GM12878 (cell line): ENCODE measurements around the gene IVD. TPM values are rescaled to one million over a fixed set of nuclear protein-coding genes. Genes with fewer than 3 reads are reported as not detected.

ENCODE experiments used
- ATAC-seq: fragments of 200-7000 bp; cut with Tn5 transposase; 3 replicates; pipeline ENCODE4 v1.9.1; 2020; ENCODE audit warnings: mild to moderate bottlenecking, moderate library complexity
- BruUV-seq: library from RNA; stranded (reverse); fragments of 400-500 nt; replicated peaks from 2 replicates; lab custom pipeline; 2021; lab: Mats Ljungman, UMichigan
- CTCF ChIA-PET: fragments of 300-600 bp; sonication (Branson Sonifier 250); formaldehyde crosslinking; extraction: SDS; loops from one replicate; lab custom pipeline; 2021; ENCODE audit warnings: inconsistent platforms; lab: Yijun Ruan, JAX
- POLR2A ChIA-PET: fragments of 350-600 bp; formaldehyde crosslinking; extraction: SDS; loops from one replicate; lab custom pipeline; 2021; ENCODE audit warnings: inconsistent platforms; lab: Charles Lee
- RAD21 ChIA-PET: fragments of 300-600 bp; sonication (Branson Sonifier 250); formaldehyde crosslinking; loops from one replicate; lab custom pipeline; 2023; ENCODE audit warnings: antibody characterized with exemption; ENCODE audit not compliant: unreplicated experiment; lab: Charles Lee
- SMC1A ChIA-PET: fragments of 300-600 bp; sonication (Branson Sonifier 250); formaldehyde crosslinking; loops from one replicate; lab custom pipeline; 2023; ENCODE audit not compliant: unreplicated experiment, uncharacterized antibody; lab: Charles Lee
- DNase-seq: peaks from one replicate; pipeline ENCODE4 v3.0.0-alpha.2; 2011; ENCODE audit warnings: low read depth, low spot score
- FAIRE-seq: peaks from 3 replicates; lab custom pipeline; 2011; peaks lifted over from hg19 to GRCh38; lab: Jason Lieb, UNC
- H2AFZ ChIP-seq: 2 replicates; pipeline ENCODE4 v1.6.0; 2011; ENCODE audit warnings: low read depth, low read length, control low read depth; ENCODE audit not compliant: control insufficient read depth
- H3K27ac ChIP-seq: 2 replicates; pipeline ENCODE4 v1.5.1; 2011; ENCODE audit warnings: control low read depth; ENCODE audit not compliant: control insufficient read depth, insufficient read depth
- H3K27me3 ChIP-seq, 2 experiments: replicated peaks in 1 of 2; 2 replicates each; pipeline versions ENCODE4 v1.6.0 to v1.6.1; 2011; ENCODE audit warnings: low read length in 1 of 2; ENCODE audit not compliant: control insufficient read depth in 2 of 2, insufficient read depth in 2 of 2
- H3K36me3 ChIP-seq, 2 experiments: 2 replicates each; pipeline ENCODE4 v1.5.1; 2011; ENCODE audit warnings: low read length in 1 of 2; ENCODE audit not compliant: control insufficient read depth in 2 of 2, insufficient read depth in 2 of 2
- H3K4me1 ChIP-seq: 2 replicates; pipeline ENCODE4 v1.6.1; 2011; ENCODE audit warnings: mild to moderate bottlenecking, low read length, moderate library complexity, mixed read lengths; ENCODE audit not compliant: control insufficient read depth, insufficient read depth
- H3K4me2 ChIP-seq: 2 replicates; pipeline ENCODE4 v1.6.0; 2011; ENCODE audit warnings: control low read depth; ENCODE audit not compliant: control insufficient read depth, insufficient read depth
- H3K4me3 ChIP-seq: fragments of 200-600 bp; sonication (generic); 2 replicates; pipeline ENCODE4 v1.5.1; 2016
- H3K79me2 ChIP-seq: 2 replicates; pipeline ENCODE4 v1.6.0; 2011; ENCODE audit warnings: low read length; ENCODE audit not compliant: control insufficient read depth, insufficient read depth
- H3K9ac ChIP-seq: 2 replicates; pipeline ENCODE4 v1.8.0; 2011; ENCODE audit warnings: low read length, control low read depth, mixed read lengths; ENCODE audit not compliant: control insufficient read depth, insufficient read depth
- H3K9me3 ChIP-seq: replicated peaks from 3 replicates; pipeline ENCODE4 v1.5.1; 2011; ENCODE audit warnings: mild to moderate bottlenecking, low read length; ENCODE audit not compliant: control insufficient read depth, insufficient read depth
- H4K20me1 ChIP-seq: 2 replicates; pipeline ENCODE4 v1.6.0; 2011; ENCODE audit not compliant: control insufficient read depth, insufficient read depth
- CTCF ChIP-seq, 3 experiments: IDR thresholded peaks in 2 of 3; conservative IDR thresholded peaks in 1 of 3; 2 replicates each; pipeline ENCODE4 v1.5.1; 2011; ENCODE audit warnings: low read depth in 3 of 3, low read length in 3 of 3, mild to moderate bottlenecking in 3 of 3, control low read depth in 2 of 3, moderate library complexity in 2 of 3, inconsistent platforms in 1 of 3, mixed read lengths in 1 of 3; ENCODE audit not compliant: control insufficient read depth in 2 of 3, insufficient read depth in 1 of 3; ENCODE audit errors: extremely low read depth in 1 of 3
- HDAC6 ChIP-seq: fragments of 200-600 bp; sonication (generic); IDR thresholded peaks from one replicate; pipeline ENCODE4 v1.8.0; 2017; ENCODE audit warnings: antibody characterized with exemption; ENCODE audit not compliant: unreplicated experiment
- HSF1 ChIP-seq: fragments of 150-350 bp; IDR thresholded peaks from 2 replicates; pipeline ENCODE4 v1.6.1; 2014; ENCODE audit warnings: mild to moderate bottlenecking, low read depth, low read length
- IRF5 ChIP-seq: fragments of 450-650 bp; IDR thresholded peaks from 2 replicates; pipeline ENCODE4 v1.6.1; 2017; ENCODE audit warnings: borderline replicate concordance
- MAX ChIP-seq: IDR thresholded peaks from 2 replicates; pipeline ENCODE4 v1.6.1; 2012; ENCODE audit warnings: low read depth, low read length, improper control_type of control experiment
- SMAD5 ChIP-seq: IDR thresholded peaks from 2 replicates; pipeline ENCODE4 v1.6.1; 2016; ENCODE audit warnings: antibody characterized with exemption, low read depth
- SREBF1 ChIP-seq: IDR thresholded peaks from 2 replicates; pipeline ENCODE4 v1.6.1; 2012; ENCODE audit warnings: mild to moderate bottlenecking, low read length
- TCF12 ChIP-seq: IDR thresholded peaks from 2 replicates; pipeline ENCODE4 v1.6.1; 2011; ENCODE audit warnings: low read depth, mild to moderate bottlenecking, low read length
- WGBS: methylation state at CpG from one replicate; pipeline ENCODE4 v1.1.6; 2016; ENCODE audit warnings: low lambda C conversion rate; ENCODE audit not compliant: insufficient replicate concordance, insufficient coverage; ENCODE audit errors: missing lambda C conversion rate; 5-methylcytosine and 5-hydroxymethylcytosine counted together
- in situ Hi-C: fragments of 300-500 bp; cut with MboI; formaldehyde crosslinking; loops from 9 replicates; pipeline ENCODE4 v1.14.3; 2018; ENCODE audit warnings: mixed read lengths
- intact Hi-C: fragments of 100-400 bp; cut with micrococcal nuclease; formaldehyde crosslinking; loops from one replicate; pipeline ENCODE4 v1.14.2; 2022; ENCODE audit not compliant: unreplicated experiment
- polyA plus RNA-seq, 11 experiments: library from polyadenylated mRNA; depleted of rRNA in 4 of 11; unstranded in 6 of 11; stranded (reverse) in 5 of 11; fragments of >200 nt; fragmentation: Nextera tagmentation in 4 of 11; fragmentation: Illumina TruSeq in 1 of 11; extraction: Ambion mirVana in 4 of 11; extraction: Trizol in 1 of 11; gene quantifications; 1 replicate in 1 of 11; 2 replicates in 10 of 11; pipeline versions ENCODE4 v1.2.1 to v1.2.3, GENCODE V29; 2011 to 2016; ENCODE audit warnings: inconsistent platforms in 2 of 11, missing spikeins in 2 of 11, low read depth in 1 of 11
- total RNA-seq, 4 experiments: library from RNA; depleted of rRNA in 3 of 4; stranded (reverse); fragments of >200 nt in 3 of 4; fragmentation: Illumina TruSeq in 1 of 4; extraction: Trizol in 1 of 4; gene quantifications; 2 replicates each; pipeline versions ENCODE4 v1.2.1 to v1.2.3, GENCODE V29; 2013 to 2021
- TF ChIP-seq, protein P1 (sequence below): fragments of 450-650 bp; IDR thresholded peaks from 2 replicates; pipeline ENCODE4 v1.6.1; 2017; ENCODE audit warnings: mild to moderate bottlenecking, low read depth, inconsistent platforms; ENCODE audit not compliant: poor library complexity, severe bottlenecking
- TF ChIP-seq, protein P2 (sequence below): fragments of 450-650 bp; IDR thresholded peaks from 2 replicates; pipeline ENCODE4 v1.6.1; 2018; ENCODE audit warnings: mild to moderate bottlenecking, low read depth, moderate library complexity; ENCODE audit not compliant: partially characterized antibody

Gene IVD
- total and polyA plus RNA-seq, 10 of the 15 experiments (the other 5 are each of a cell fraction or from before 2014, with no cell fraction given) = 5.3 to 59.8 (median 45.7) TPM

DNA sequence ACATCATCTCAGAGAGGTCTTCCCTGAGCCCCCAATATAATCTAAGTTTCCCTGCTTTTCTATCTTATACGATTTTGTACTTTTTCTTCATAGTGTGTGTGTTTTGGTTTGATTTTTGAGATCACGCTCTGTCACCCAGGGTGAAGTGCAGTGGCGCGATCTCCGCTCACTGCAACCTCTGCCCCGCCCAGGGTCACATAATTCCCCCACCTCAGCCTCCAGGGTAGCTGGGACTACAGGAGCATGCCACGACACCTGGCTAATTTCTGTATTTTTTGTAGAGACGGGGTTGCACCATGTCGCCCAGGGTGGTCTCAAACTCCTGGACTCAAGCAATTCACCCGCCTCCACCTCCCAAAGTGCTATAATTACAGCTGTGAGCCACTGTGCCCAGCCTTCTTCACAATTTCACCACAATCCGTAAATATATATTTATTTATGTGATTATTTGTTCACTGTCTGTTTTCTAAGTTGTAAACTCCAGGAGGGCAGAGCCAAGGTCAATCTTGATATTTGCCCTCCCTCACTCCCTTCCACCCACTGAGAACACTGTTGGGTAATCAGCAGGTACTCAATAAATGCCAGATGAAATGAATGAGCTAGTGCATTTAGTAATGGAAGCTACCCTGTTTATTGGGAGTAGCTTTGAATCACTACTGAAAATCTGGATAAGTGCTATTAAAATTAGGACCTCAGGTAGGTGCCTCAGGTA is 23.6 kb upstream of the IVD start:
- no peak overlapping the region for H3K9ac ChIP-seq
- H4K20me1 ChIP-seq = no peaks in the 10 kb centered on the region
- ChIA-PET CTCF (interaction anchor here (1.0 to 2.3 kb wide), 7 partner anchors 14 to 59 kb away, joined by 3 to 8 read pairs (median 3); no protein-coding TSS in a partner anchor), SMC1A (interaction anchor here (1.0 to 4.0 kb wide), 6 partner anchors 10 to 40 kb away, joined by 3 to 22 read pairs (median 6); partner anchors contain the start of gene IVD)
- peak overlapping the region; percentile 96 for H2AFZ ChIP-seq
- H3K4me1 ChIP-seq = peaks cover 3% of the 10 kb centered on the region; the same call in 1 of the 2 replicates
- in situ Hi-C loops (no loop called here), intact Hi-C loops (no loop called here)
- H3K9me3 ChIP-seq = no peaks in the 10 kb centered on the region
- DNase-seq (no peak), ATAC-seq (no peak)
- no TSS peak for BruUV-seq
- H3K4me2 ChIP-seq = no peak overlapping the region
- 59% methylated on average over 11 of the region's 11 CpGs for WGBS
- H3K27ac ChIP-seq = no peak overlapping the region
- no peak overlapping the region for H3K4me3 ChIP-seq
- no peak for TF ChIP-seq SREBF1
- TF ChIP-seq, protein P1, sequence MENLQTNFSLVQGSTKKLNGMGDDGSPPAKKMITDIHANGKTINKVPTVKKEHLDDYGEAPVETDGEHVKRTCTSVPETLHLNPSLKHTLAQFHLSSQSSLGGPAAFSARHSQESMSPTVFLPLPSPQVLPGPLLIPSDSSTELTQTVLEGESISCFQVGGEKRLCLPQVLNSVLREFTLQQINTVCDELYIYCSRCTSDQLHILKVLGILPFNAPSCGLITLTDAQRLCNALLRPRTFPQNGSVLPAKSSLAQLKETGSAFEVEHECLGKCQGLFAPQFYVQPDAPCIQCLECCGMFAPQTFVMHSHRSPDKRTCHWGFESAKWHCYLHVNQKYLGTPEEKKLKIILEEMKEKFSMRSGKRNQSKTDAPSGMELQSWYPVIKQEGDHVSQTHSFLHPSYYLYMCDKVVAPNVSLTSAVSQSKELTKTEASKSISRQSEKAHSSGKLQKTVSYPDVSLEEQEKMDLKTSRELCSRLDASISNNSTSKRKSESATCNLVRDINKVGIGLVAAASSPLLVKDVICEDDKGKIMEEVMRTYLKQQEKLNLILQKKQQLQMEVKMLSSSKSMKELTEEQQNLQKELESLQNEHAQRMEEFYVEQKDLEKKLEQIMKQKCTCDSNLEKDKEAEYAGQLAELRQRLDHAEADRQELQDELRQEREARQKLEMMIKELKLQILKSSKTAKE = no peak
- no peak for TF ChIP-seq TCF12
- no peak for TF ChIP-seq SMAD5
- TF ChIP-seq IRF5 = no peak
- TF ChIP-seq CTCF (IDR thresholded peaks at IDR 0.05 in 2 of 3, conservative IDR thresholded peaks at IDR 0.05 in 1 of 3; ENCODE audit: control insufficient read depth in 2 of 3, extremely low read depth in 1 of 3, insufficient read depth in 1 of 3, low read depth in 3 of 3, low read length in 3 of 3) = no peak
- TF ChIP-seq MAX = no peak
- TF ChIP-seq HDAC6 = no peak
- TF ChIP-seq, protein P2, sequence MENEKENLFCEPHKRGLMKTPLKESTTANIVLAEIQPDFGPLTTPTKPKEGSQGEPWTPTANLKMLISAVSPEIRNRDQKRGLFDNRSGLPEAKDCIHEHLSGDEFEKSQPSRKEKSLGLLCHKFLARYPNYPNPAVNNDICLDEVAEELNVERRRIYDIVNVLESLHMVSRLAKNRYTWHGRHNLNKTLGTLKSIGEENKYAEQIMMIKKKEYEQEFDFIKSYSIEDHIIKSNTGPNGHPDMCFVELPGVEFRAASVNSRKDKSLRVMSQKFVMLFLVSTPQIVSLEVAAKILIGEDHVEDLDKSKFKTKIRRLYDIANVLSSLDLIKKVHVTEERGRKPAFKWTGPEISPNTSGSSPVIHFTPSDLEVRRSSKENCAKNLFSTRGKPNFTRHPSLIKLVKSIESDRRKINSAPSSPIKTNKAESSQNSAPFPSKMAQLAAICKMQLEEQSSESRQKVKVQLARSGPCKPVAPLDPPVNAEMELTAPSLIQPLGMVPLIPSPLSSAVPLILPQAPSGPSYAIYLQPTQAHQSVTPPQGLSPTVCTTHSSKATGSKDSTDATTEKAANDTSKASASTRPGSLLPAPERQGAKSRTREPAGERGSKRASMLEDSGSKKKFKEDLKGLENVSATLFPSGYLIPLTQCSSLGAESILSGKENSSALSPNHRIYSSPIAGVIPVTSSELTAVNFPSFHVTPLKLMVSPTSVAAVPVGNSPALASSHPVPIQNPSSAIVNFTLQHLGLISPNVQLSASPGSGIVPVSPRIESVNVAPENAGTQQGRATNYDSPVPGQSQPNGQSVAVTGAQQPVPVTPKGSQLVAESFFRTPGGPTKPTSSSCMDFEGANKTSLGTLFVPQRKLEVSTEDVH = no peak
- TF ChIP-seq HSF1 = no peak
- TF ChIP-seq, all 136 proteins: peak for 0
- Histone ChIP-seq H3K36me3 (peaks cover 3 to 7% of the 10 kb centered on the region in 2 experiments), H3K79me2 (peaks cover 24% of the 10 kb centered on the region), H3K27me3 (no peaks in the 10 kb centered on the region)
- ChIA-PET RAD21 (interaction anchor here (0.7 to 1.2 kb wide), 3 partner anchors 22 to 58 kb away, joined by 3 to 7 read pairs (median 3); no protein-coding TSS in a partner anchor), POLR2A (interaction anchor here (1.0 to 2.1 kb wide), 3 partner anchors 11 to 25 kb away, joined by 3 to 8 read pairs (median 5); no protein-coding TSS in a partner anchor)
- no peak for FAIRE-seq
